ENCODE results near the gene AUP1. TPM values are rescaled to one million over a fixed set of nuclear protein-coding genes. Genes with fewer than 3 reads are reported as not detected.
A peak's percentile ranks its signal among the peaks of the same experiment; 100 is the strongest.

The AUP1 gene
- total and polyA plus RNA-seq, 9 of the 15 experiments (the other 6 are each of a cell fraction or from before 2014, with no cell fraction given): 70.7 to 245 (median 165) TPM

DNA sequence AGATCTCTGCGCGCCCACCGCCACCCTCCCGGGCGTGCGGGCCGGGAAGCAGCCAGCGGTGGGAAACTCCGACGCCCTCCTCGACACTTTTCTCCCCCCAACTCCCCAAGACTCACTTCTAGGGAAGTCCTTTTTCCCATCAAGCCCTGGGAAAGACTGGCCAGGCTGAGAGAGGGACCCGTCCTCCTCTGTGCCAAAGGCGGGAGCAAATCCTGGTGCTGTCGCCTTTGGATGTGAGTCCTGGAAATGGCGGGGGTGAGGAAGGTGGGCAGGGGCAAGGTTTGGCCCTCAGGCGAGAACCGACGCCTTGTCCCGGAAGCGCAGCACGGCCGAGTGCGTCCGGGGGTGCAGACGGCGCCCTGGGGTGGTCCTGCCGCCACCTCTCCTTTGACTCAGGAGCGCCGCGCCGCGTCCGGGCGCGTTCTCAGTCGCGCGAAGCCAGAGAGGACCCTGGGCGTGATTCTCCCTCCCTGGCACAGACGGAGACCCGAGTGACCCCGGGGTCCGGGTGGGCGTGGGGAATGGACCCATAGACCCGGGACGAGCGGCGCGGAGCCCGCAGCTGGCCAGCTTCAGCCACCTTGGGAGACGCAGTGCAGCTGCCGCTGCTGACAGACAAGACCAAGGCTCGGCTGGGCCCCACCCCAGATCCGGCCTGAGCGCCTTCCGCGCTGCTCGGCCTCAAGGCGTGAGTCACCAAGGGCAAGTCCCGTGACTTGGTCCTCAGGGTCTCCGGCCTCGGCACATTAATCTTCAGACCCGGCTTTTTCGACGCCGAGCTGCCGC, 26.6 kb downstream of the AUP1 start (continued):
- TF ChIP-seq ZNF609 (CRISPR knock-in tag; IDR thresholded peaks at IDR 0.05; ENCODE audit: borderline replicate concordance) (peak; percentile 36; the same call in 1 of the 2 replicates), EWSR1 (IDR thresholded peaks at IDR 0.05; ENCODE audit: borderline replicate concordance, low read depth, partially characterized antibody) (no peak), L3MBTL2 (IDR thresholded peaks at IDR 0.05) (peak; percentile 89), ZNF445 (CRISPR knock-in tag; IDR thresholded peaks at IDR 0.05; ENCODE audit: low read depth) (no peak), MEIS2 (IDR thresholded peaks at IDR 0.05; ENCODE audit: partially characterized antibody) (peak; percentile 92), CHD1 (IDR thresholded peaks at IDR 0.05; ENCODE audit: low read length) (no peak), CHCHD3 (CRISPR knock-in tag; IDR thresholded peaks at IDR 0.05) (no peak), GMEB1 (CRISPR knock-in tag; IDR thresholded peaks at IDR 0.05) (peak; percentile 5; the same call in 1 of the 2 replicates), ZNF224 (CRISPR knock-in tag; IDR thresholded peaks at IDR 0.05) (no peak), MEF2D (tag; conservative IDR thresholded peaks at IDR 0.05; ENCODE audit: low read depth) (no peak), TBL1XR1 (IDR thresholded peaks at IDR 0.05; ENCODE audit: low read length in 2 of 2) (no peak), NFIC (IDR thresholded peaks at IDR 0.05) (0 out of 2 replicates have a peak, but pooled peaks have one; percentile 4), ZNF277 (CRISPR knock-in tag; IDR thresholded peaks at IDR 0.05; ENCODE audit: borderline replicate concordance) (no peak), NFE2 (IDR thresholded peaks at IDR 0.05; ENCODE audit: low read depth) (peak; percentile 15; the same call in 1 of the 2 replicates), JUN (IDR thresholded peaks at IDR 0.05; ENCODE audit: borderline replicate concordance, low read depth, low read length) (peak; percentile 87), JUN (CRISPR knock-in tag; IDR thresholded peaks at IDR 0.05; ENCODE audit: borderline replicate concordance) (0 out of 2 replicates have a peak, but pooled peaks have one; percentile 10)
- TF ChIP-seq, protein P1, sequence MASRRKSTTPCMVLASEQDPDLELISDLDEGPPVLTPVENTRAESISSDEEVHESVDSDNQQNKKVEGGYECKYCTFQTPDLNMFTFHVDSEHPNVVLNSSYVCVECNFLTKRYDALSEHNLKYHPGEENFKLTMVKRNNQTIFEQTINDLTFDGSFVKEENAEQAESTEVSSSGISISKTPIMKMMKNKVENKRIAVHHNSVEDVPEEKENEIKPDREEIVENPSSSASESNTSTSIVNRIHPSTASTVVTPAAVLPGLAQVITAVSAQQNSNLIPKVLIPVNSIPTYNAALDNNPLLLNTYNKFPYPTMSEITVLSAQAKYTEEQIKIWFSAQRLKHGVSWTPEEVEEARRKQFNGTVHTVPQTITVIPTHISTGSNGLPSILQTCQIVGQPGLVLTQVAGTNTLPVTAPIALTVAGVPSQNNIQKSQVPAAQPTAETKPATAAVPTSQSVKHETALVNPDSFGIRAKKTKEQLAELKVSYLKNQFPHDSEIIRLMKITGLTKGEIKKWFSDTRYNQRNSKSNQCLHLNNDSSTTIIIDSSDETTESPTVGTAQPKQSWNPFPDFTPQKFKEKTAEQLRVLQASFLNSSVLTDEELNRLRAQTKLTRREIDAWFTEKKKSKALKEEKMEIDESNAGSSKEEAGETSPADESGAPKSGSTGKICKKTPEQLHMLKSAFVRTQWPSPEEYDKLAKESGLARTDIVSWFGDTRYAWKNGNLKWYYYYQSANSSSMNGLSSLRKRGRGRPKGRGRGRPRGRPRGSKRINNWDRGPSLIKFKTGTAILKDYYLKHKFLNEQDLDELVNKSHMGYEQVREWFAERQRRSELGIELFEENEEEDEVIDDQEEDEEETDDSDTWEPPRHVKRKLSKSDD (conservative IDR thresholded peaks at IDR 0.05; ENCODE audit: low read length): 0 out of 2 replicates have a peak, but pooled peaks have one; percentile 65

All from K562 (cell line).